Activated effector memory CD4-positive, alpha-beta T cell treated with Interleukin-2 at 50 U/mL for 16 hours (primary cell): ENCODE results near the gene NAA60.

ENCODE experiments used
- DNase-seq: peaks from one replicate; pipeline ENCODE4 v3.0.0-alpha.2; 2020

Gene NAA60

DNA sequence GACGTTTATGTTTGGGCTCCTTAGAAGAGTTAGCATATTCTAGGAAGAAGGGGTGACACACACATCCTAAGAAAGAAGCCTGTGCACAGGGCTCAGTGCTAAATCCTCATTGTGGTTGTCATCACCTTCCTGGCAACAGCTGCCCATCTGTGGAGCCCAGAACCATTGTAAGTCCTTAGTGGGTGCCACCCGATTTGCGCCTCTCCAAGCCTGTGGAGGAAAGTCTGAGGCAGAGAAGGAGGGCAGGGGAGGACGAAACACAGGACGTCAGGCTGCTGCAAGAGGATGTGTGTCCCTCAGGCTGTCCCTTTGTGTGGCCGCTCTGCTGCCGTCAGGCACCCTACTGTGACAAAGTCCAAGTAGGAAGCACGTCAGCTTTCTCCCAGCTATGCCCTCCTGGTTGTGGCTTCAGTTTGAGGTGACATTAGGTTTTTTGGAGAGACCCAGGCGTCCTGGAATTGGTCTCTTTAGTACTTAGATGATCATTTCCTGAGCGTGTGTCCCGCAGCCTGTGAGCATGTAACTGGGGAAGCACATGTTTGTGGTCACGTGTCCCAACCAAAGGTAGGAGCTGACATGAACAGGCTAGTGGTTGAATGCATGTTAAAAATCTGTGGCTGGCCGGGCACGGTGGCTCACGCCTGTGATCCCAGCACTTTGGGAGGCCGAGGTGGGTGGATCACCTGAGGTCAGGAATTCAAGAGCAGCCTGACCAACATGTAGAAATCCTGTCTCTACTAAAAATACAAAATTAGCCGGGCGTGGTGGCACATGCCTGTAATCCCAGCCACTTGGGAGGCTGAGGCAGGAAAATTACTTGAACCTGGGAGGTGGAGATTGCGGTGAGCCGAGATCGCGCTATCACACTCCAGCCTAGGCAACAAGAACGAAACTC, 68.1 kb downstream of the NAA60 start:
- no peak for DNase-seq

DNA sequence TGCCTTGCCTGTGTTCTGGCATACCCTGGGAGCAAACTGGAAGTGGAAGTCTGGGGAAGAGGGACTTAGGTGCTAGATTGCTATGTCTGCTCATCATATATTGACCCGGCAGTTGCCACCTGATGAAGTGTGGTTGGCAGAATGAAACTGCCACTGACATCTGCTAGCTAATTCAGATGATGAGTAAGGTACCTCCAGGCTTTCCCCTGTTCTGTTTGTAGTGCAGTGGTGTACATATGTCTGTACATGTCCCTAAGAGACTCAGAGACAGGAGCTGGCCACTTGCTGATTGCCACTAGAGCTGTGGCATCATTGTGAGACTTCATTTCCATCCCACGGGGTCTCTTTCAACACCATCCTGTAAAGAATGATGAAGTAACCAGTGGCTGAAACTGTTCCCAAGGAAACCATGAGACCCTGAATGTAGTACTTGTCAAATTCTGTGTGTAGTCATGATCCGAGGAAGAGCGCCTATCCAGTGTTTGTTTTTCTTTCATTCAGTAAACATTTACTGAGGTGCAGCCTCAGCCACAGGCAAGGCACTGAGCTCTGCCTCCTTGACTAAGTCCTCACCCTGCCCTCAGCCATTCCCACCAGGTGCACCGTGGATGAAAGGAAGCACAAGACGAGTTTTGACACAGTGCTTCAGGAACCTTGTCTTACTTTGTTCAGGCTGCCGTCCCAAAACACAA, 70.6 kb downstream of the NAA60 start:
- no peak for DNase-seq

- DNase-seq: no peak
These were observed 71.1 kb downstream of the NAA60 start for GRCh38 chr16:3514621-3515020.

DNA sequence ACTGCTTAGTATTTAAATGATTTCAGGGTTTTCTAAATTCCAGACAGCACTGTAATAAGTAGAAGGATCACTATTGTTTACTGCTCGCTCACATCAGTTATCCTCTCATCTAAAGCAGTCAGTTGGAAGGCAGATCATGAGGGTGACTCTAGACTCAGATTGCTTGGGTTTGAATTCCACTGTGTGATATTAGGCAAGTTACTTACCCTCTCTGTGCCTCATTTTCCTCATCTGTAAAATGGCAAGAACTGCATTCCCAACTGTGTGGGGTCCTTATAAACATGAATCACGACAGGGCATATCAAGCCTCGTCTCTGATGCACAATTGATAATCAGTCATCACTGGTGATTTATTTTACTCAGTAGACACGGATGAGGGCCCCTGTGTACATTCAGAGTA, 72.4 kb downstream of the NAA60 start:
- DNase-seq: no peak

GRCh38 chr16:3518292-3518985, 75.0 kb downstream of the NAA60 start:
- no peak for DNase-seq

GRCh38 chr16:3518986-3519348, 75.5 kb downstream of the NAA60 start:
- DNase-seq: no peak

GRCh38 chr16:3519581-3519980, 76.1 kb downstream of the NAA60 start:
- no peak for DNase-seq

DNA sequence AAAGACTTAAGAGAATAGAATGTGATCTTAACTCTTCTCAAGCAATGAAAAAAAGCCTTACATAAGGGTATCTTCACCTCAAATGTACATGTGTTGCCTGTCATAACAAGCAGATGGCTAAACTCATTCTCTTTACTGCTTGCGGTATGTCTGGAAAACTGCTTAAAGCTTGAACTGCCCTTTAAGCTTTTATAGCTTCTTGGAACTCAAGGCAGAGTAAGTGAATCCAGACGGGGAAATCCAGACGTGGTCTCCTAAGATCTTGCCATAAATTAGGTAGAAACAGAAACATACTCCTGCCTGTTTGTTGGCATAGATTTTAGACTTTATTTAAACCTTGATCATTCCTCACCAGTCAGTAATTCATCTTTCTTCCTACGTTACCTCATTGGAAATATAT, 76.9 kb downstream of the NAA60 start:
- DNase-seq: no peak

- no peak for DNase-seq
These were observed 77.4 kb downstream of the NAA60 start for GRCh38 chr16:3520841-3521240.

DNA sequence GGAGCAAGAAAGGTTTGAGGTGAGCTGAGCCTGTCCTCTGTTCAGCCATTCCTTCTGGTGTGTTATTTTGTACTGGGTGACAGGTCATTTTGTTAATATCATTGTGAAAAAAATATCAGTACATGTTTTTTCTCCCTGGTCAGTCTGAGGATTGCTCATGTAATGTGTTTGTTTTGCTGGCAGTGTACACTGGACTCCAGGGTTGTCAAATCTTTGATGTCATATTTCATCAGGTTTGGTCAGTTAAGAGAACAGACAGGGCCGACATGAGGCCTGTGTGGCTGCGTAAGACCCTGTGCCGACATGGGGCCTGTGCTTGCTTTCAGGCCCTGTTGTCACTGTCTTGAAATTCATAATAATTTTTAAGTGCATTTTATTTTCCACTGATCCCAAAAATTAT, 79.8 kb downstream of the NAA60 start:
- DNase-seq: no peak

- no peak for DNase-seq
These were observed 82.5 kb downstream of the NAA60 start for GRCh38 chr16:3525951-3526350.

GRCh38 chr16:3527216-3527829, 83.8 kb downstream of the NAA60 start:
- DNase-seq: peak; percentile 26

- DNase-seq: no peak
These were observed 84.9 kb downstream of the NAA60 start for GRCh38 chr16:3528406-3528805.

DNA sequence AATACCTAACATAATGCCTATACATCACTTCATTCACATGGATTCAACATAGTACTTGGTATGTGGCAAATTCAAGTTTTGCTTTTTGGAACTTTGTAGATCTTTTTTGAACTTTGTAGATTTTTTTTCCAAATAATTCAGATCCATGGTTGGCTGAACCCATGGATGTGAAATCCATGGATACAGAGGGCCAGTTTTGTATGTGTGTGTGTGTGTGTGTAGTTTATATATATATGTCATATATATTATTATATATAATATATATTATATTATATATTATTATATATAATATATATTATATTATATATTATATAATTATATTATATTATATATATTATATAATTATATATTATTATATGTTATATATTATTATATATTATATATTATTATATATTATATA, 85.7 kb downstream of the NAA60 start:
- DNase-seq: no peak

GRCh38 chr16:3530371-3530914, 87.0 kb downstream of the NAA60 start:
- DNase-seq: no peak

DNA sequence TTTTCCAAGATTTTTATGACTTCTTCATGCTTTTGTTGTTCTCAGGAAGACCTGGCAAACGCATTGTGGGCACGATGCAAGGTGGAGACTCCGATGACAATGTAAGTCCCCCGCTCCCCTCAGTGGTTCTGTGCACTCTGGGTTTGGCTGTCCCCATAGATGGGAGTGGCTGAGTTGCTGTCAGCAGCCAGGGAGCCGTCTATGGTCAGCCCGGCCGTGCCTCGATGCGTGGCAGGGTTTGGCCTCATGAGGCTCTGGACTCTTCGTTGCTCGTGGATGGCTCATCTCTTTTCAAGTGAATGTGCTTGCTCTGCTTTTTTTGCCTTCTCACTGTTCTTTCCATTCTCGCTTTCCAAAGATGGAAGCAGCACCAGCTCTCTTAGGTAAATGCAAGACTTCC, 89.3 kb downstream of the NAA60 start:
- DNase-seq: no peak

- DNase-seq: no peak
These were observed 90.6 kb downstream of the NAA60 start for GRCh38 chr16:3534126-3534525.

DNA sequence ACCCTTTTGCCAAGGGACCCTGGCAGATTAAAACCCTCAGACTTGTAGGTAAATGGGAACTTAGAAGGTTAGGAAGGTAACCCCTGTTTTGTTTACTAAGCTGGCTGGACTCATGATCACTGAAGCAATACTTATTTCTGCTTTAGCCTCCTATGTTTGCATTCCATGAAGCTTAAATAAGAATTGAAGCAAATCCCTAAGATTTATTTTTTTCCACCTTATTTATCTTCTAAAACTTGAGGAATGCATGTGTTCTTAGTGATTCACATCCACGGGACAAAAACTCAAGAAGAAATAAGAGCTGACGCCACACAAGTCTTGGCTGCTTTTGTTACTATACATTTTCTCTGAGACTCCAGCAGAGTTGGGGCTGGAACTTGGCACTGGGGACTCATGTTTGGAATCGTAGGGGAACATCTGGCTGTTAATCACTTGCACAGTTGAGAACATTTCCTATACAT, 92.8 kb downstream of the NAA60 start:
- no peak for DNase-seq
